Raji (cell line): Measurements from ENCODE around the gene SMARCA4.

Experiments
- POLR2A ChIP-seq: IDR thresholded peaks from 2 replicates; pipeline ENCODE4 v1.6.1; 2011; ENCODE audit warnings: low read depth, low read length, control low read depth; ENCODE audit not compliant: insufficient read depth

SMARCA4 gene

DNA sequence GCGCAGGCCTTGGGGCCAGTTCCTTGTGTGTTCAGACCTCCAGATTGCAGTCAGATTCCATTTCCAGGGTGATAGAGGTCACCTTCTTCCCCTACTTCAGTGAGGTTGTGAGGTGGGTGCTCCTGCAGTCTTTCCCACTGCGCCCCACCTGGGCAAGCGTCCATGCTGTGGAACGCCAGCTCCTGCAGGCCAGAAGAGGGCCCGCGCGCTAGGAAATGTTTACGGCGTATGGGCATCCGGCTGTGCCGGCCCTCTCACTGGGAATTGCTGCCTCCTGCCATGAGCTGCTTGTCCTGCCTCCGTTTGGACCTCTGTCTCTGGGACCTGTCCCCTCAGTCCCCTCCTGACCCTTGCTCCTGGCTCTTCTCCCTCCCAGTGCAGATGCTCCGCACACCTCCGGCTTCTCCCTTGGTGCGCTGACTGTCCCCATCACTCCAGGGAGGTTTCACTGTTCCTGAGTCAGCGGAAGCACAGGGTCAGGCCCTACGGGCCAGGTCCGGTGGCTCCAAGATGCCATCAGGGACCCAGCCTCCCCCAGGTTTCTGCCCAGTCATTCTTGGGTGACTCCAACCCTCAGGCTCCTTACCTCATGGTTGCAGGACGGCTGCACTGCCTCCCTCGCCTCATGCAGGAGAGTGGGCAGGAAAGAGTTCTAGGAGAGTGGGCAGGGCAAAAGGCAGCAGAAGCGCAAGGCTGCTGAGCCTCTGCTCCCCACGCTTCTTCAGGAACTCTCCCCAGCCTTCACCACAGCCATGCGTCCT lies 56.6 kb downstream of the SMARCA4 start:
- TF ChIP-seq POLR2A: no peak

DNA sequence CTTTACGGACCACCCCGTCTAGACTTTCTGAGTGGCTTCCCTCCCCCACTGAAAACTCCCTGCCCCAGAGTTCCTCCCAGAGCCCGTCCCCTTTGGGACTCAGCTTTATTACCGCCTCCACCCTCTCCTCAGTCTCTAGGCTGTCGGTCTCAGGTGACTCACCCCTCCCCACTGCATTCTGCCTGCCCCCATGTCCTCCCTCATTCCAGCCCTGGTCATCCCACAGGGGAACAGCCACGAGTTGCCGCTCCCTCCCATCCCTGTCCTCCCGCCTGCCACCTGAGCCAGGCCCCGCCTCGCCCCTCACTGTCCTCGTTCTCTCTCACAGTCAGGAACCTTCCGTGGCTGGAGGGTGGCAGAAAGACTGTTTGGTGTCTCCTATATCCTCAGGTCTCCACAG lies 57.3 kb downstream of the SMARCA4 start:
- TF ChIP-seq POLR2A: no peak

DNA sequence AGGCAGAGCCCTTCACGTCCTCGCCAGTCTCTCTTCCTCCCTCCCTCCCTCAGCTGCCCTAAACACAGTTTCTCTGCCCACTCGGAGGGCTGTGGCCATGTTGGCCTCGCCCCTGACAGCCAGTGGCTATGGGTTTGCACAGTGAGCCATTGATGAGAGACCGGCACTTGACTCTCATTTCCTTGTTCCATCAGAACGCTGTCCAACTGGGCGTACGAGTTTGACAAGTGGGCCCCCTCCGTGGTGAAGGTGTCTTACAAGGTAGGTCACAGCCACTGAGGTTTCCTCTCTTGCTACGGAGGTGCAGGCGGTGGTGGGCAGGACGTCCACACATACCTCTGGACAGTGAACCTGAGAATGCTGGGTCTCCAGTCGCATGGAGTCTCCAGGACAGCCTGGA lies 57.9 kb downstream of the SMARCA4 start:
- TF ChIP-seq POLR2A: no peak

DNA sequence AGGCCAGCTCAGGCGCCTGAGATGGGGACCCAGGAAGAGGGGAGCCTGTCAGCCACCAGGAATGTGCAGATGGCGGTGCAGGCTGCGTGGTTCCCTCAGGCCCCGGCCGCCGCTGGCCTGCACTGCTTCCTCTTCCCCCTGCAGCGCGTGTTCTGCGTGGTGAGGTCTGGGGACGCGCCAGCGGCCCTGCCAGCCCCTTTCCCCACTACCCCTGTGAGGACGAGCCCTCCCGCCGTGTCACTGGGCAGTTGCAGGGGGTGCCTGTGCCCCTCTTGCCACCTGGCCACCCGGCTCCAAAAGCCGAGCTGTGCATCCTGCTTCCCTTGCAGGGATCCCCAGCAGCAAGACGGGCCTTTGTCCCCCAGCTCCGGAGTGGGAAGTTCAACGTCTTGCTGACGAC lies 58.4 kb downstream of the SMARCA4 start:
- no peak for TF ChIP-seq POLR2A

DNA sequence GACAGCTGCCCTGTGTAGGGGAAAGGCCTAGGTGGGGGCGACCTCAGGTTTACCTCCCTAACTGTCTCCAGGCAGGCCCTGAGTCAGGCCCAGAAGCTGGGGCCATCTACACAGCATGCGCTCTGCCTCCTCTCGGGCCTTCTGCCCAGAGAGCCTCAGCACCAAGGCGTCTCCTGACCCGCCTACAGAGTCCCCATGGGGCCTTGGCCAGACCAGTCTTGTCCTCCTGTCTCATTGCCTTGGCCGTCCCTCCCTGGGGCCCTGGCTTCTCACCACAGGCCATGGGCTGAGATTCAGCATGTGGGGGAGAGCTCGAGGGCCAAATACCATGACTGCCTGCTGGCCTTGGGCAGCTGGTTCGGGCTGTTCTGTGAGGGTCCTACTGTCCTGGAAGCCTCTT lies 59.0 kb downstream of the SMARCA4 start:
- TF ChIP-seq POLR2A: no peak

DNA sequence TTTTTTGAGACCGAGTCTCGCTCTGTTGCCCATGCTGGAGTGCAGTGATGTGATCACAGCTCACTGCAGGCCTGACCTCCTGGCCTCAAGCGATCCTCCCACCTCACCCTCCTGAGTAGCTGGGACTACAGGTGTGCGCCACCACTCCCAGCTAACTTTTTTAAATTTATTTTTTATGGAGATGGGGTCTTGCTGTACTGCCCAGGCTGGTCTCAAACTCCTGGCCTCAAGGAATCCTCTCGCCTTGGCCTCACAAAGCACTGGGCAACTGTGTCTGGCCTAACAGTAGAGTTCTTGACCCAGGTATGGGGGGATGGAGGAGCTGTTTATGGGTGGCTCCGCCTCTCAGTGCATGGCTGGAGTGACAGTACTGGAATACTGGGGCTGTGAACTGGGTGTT lies 59.6 kb downstream of the SMARCA4 start:
- no peak for TF ChIP-seq POLR2A

DNA sequence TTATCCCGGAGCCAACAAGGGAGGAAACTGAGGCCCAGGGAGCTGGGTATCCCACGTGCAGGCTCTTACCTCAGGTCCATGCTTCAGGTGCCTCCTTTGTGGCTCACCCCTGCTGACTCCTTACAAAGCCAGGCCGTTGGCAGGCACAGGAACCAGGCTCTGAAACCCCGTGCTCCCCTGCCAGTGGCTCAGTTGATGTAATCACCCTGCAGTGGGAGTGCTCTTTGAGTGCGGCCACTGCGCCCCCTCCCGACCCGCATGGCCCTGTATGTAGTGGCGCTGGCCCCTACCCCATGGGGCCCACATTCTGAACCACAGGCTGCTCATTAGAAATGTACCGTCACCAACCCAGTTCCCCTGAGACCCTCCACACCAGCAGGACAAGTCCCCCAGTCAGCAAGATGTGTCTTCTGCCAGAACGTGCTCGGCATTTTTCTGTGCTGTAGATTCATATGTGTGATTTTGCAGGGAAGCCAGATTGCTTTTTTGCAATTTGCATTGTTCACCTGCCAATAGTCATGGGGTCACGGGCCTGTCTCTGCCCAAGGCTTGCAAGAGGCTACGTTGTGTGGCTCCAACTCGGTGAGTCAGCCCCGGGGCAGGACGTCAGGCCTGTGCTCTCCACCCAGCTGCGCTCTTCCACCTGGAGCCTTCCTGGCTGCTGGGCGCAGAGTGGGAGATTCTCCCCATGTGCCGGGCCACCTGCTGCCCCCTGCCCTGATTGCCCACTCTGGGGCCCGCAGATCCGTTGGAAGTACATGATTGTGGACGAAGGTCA lies 60.3 kb downstream of the SMARCA4 start:
- TF ChIP-seq POLR2A: no peak

DNA sequence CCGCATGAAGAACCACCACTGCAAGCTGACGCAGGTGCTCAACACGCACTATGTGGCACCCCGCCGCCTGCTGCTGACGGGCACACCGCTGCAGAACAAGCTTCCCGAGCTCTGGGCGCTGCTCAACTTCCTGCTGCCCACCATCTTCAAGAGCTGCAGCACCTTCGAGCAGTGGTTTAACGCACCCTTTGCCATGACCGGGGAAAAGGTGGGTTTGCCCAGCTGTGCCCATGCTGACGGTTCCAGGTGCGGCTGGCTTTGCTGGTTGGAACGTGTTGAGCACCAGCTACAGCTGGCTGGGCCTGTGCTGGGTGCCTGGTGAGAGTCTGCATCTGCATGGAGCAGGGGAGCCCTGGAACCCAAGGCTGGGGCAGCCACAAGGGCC lies 60.9 kb downstream of the SMARCA4 start:
- no peak for TF ChIP-seq POLR2A

DNA sequence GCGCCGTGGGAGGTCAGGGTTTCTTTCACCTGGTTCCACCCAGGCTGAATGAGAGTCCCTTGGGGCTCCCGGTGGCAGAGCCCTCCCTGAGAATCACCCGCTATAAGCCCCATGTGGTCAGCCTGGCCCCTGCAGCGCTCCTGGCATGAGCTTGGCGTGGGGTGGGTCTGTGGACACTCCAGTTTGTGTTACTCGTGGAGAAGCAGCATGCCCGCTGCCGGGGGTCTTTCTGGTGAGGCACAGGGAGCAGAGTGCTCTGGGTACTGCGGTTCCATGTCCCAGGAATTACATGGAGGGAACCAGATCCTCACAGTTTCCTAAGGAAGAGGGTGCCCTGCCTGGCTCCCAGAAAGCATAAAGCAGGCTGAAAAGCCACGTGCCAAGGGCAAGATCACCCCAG lies 62.2 kb downstream of the SMARCA4 start:
- TF ChIP-seq POLR2A: no peak

DNA sequence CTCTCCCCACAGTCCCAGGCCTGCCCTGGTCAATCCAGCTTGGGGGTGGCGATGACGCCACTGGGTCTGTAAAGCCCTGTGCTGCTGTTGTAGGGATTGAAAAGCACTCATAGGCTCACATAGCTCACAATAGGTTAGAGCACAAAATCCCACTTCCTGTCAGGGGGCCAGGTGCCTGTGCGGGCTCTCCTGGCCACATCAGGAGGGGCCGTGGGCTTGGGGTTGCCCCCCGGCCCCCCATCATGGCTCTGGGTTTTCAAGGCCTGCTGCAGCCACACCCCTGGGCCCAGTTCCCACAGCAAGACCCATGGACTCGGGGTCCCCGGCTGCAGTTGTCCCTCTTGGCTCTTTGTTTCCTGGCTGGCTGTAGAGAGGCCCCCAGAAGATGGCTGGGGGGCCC lies 62.9 kb downstream of the SMARCA4 start:
- no peak for TF ChIP-seq POLR2A

DNA sequence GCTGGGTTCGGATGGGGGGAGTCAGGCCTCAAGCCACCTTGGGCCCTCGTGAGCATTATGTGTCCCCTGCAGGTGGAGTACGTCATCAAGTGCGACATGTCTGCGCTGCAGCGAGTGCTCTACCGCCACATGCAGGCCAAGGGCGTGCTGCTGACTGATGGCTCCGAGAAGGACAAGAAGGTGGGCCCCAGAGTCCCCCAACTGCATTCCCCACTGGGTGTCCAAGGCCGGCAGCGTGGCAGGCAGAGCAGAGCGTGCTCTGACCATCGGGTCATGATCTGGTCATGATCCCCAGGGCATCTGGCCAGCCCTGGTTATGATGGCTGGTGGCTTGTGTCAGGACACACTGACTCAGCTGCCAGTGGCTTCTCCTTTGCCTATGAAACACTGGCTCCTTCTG lies 63.4 kb downstream of the SMARCA4 start:
- no peak for TF ChIP-seq POLR2A

DNA sequence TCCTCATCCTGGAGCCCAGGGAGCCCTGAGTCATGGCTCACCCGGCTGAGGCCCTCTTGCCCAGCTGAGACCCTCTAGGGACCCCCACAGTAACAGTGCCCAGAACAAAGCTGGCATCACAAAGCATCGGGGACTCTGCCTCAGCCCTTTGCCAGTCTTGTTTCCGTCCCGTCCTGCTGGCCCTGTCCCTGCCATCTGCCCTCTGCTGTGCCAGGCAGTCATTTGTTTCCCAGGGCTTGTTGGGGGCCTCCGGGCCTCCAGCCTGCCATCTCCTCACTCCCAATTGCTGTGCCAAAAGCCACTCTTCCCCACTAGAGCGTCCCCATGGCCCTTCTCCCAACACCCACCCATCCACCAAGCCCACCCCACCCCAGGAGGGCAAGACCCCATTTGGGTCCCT lies 64.2 kb downstream of the SMARCA4 start:
- TF ChIP-seq POLR2A: no peak

DNA sequence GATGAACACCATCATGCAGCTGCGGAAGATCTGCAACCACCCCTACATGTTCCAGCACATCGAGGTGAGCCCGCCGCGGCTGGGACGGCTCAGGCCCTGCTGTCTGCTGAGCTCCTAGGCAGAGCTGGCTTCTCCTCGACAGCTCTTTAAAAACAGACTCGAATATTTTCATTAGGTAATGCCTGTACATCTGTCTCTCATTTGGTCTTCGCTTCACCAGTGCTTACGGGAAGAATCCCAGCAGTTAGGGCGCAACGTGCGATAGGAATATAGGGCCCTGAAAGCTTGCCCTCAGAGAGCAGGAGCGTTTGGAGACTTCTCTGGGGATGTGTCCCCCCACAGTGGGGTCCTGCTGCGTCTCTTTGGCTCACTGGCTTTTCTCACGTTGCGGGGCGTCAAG lies 64.6 kb downstream of the SMARCA4 start:
- no peak for TF ChIP-seq POLR2A

DNA sequence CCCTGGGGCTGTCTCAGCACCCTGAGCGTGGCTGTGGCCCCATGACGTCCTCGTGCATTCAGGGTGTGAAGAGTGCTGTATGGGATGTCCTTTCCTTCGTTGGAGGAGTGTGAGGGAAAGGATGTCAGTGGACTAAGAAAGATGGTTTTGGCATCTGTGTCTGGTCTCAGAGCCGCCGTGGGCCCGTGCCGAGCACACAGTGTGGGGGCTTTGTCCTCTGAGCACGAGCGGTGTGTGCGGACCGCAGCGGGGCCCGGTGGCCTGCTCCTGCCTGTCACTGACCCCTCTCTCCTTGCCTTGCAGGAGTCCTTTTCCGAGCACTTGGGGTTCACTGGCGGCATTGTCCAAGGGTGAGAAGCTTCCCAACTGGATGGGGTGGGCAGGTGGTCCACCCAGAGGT lies 65.2 kb downstream of the SMARCA4 start:
- TF ChIP-seq POLR2A: no peak

DNA sequence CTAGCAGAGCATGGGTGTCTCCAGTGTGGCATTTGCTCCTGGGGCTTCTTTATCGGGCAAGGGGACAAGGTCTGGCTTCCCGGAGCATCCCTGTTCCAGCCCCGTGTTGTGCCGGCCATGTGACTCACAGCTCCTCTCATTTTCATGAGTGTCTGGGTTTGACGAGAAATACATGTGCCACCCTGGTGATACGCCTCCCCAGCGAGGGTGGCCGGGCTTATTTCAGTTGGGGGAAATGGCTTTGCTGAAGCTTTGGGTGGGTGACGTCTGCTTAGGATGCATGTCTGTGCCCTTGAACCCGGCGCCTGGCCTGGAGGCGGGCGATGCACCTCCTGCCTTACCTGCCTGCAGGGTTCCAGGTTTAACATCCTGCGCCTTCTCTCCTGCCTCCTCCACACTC lies 66.6 kb downstream of the SMARCA4 start:
- no peak for TF ChIP-seq POLR2A

DNA sequence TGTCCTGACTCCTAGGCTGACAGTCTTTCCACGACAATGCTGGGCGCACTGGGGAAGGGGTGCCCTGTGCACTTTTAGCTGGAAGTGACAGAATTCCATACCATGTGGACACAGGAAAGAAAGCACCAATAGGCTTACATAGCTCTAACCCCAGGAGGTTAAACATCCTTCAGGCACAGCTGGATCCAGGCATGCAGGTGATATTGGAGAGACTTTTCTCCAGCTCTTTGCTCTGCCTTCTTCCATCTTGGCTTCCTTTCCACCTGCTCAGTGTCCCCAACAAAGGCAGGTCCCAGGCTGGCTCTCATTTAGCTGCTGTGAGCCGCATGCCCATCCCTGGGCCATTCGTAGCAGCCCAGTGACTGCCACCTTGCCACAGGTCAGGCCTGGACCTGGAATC lies 67.3 kb downstream of the SMARCA4 start:
- no peak for TF ChIP-seq POLR2A
